ENCODE measurements around the gene NPAS2. TPM values are rescaled to one million over a fixed set of nuclear protein-coding genes. Genes with fewer than 3 reads are reported as not detected.

NPAS2 gene
- total and polyA plus RNA-seq, 2 donors (not counting 1 experiment from before 2014, with no cell fraction given): 3.6 to 4.9 TPM

DNA sequence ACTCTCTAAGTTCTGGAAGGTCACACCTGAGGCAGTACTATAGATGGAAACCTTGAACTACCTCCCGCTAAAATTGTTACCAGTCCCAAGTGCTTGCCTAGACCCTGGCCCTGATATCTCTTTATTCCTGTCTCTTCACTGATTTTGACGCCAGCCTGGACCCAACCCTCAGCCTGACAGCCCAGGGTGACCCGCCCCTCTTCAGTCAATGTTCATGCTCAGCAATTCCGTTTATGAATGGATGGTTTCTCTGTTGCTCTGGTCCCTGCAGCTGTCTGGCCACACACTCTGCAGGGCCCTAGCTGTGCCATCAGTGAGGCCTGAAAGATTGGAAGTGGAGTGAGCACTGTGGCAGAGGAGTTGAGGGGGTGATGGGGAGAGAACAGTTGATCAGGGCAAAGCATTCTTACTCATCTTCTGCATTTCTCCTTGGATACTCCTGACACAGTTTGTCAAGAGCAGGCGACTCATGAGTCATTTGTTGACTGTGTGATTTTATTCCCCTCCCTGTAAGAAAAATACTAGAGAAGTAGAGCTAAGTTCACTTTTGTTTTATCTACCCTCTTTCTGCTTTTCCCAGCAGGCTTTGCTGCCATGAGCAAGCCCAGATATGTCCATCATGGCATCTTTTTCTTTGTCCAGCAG lies 46.0 kb downstream of the NPAS2 start:
- Histone ChIP-seq H3K9ac (ENCODE audit: insufficient read depth, low read length) (no peak overlapping the region), H3K27me3 (ENCODE audit: control insufficient read depth, insufficient read depth, low read length) (no peaks in the 10 kb centered on the region), H4K20me1 (ENCODE audit: control insufficient read depth, extremely low read depth, insufficient read depth, low read length) (no peaks in the 10 kb centered on the region), H3K4me2 (ENCODE audit: extremely low read depth, insufficient read depth, low read length) (no peak overlapping the region), H3K36me3 (ENCODE audit: control insufficient read depth, insufficient read depth, low read length) (no peaks in the 10 kb centered on the region), H3K79me2 (ENCODE audit: control insufficient read depth, insufficient read depth, low read length) (no peaks in the 10 kb centered on the region), H2AFZ (ENCODE audit: low read length) (no peak overlapping the region), H3K27ac (ENCODE audit: insufficient read depth, low read length) (no peak overlapping the region), H3K9me3 (ENCODE audit: control insufficient read depth, insufficient read depth, low read depth, low read length) (no peaks in the 10 kb centered on the region), H3K4me1 (ENCODE audit: control insufficient read depth, extremely low read depth, insufficient read depth, low read length) (peaks cover 6% of the 10 kb centered on the region), H3K4me3 (replicated peaks in 1 of 4; ENCODE audit: control extremely low read depth in 1 of 4, insufficient read depth in 1 of 4, low read depth in 3 of 4, low read length in 4 of 4) (no peak overlapping the region)
- TF ChIP-seq EZH2 (IDR thresholded peaks at IDR 0.05; ENCODE audit: low read length, missing control alignments): no peak
- TF ChIP-seq, protein P1, sequence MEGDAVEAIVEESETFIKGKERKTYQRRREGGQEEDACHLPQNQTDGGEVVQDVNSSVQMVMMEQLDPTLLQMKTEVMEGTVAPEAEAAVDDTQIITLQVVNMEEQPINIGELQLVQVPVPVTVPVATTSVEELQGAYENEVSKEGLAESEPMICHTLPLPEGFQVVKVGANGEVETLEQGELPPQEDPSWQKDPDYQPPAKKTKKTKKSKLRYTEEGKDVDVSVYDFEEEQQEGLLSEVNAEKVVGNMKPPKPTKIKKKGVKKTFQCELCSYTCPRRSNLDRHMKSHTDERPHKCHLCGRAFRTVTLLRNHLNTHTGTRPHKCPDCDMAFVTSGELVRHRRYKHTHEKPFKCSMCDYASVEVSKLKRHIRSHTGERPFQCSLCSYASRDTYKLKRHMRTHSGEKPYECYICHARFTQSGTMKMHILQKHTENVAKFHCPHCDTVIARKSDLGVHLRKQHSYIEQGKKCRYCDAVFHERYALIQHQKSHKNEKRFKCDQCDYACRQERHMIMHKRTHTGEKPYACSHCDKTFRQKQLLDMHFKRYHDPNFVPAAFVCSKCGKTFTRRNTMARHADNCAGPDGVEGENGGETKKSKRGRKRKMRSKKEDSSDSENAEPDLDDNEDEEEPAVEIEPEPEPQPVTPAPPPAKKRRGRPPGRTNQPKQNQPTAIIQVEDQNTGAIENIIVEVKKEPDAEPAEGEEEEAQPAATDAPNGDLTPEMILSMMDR (conservative IDR thresholded peaks at IDR 0.05 in 1 of 2, IDR thresholded peaks at IDR 0.05 in 1 of 2; ENCODE audit: low read depth in 1 of 2, low read length in 2 of 2): no peak
- peak; percentile 48 to 81 for DNase-seq (ENCODE audit: low read depth in 2 of 2)

DNA sequence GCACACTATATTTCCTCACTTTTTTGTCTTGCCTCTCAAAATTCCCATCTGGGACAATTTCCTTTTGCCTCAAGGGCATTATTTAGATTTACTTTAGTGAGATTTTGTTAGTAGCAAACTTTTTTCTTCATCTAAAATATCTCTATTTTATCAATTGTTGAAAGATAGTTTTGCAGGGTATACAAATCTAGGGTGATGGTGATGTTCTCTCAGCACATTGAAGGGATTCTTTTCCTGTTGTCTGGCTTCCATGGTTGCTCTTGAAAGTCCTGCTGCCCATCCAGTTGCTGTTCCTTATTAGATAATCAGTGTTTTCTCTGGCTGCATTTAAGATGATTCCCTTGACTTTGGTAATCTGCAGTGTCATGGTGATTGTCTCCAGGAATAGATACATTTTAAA lies 48.1 kb downstream of the NPAS2 start:
- H2AFZ ChIP-seq (ENCODE audit: low read length): no peak overlapping the region
- no peaks in the 10 kb centered on the region for H3K79me2 ChIP-seq (ENCODE audit: control insufficient read depth, insufficient read depth, low read length)
- no peak for DNase-seq (ENCODE audit: low read depth in 2 of 2)
- no peaks in the 10 kb centered on the region for H3K9me3 ChIP-seq (ENCODE audit: control insufficient read depth, insufficient read depth, low read depth, low read length)
- peaks cover 6% of the 10 kb centered on the region for H3K4me1 ChIP-seq (ENCODE audit: control insufficient read depth, extremely low read depth, insufficient read depth, low read length)
- TF ChIP-seq, protein P1 (conservative IDR thresholded peaks at IDR 0.05 in 1 of 2, IDR thresholded peaks at IDR 0.05 in 1 of 2; ENCODE audit: low read depth in 1 of 2, low read length in 2 of 2): no peak
- TF ChIP-seq EZH2 (IDR thresholded peaks at IDR 0.05; ENCODE audit: low read length, missing control alignments): no peak
- H4K20me1 ChIP-seq (ENCODE audit: control insufficient read depth, extremely low read depth, insufficient read depth, low read length): no peaks in the 10 kb centered on the region
- H3K9ac ChIP-seq (ENCODE audit: insufficient read depth, low read length): no peak overlapping the region
- no peak overlapping the region for H3K27ac ChIP-seq (ENCODE audit: insufficient read depth, low read length)
- no peaks in the 10 kb centered on the region for H3K27me3 ChIP-seq (ENCODE audit: control insufficient read depth, insufficient read depth, low read length)
- no peaks in the 10 kb centered on the region for H3K36me3 ChIP-seq (ENCODE audit: control insufficient read depth, insufficient read depth, low read length)
- no peak overlapping the region for H3K4me2 ChIP-seq (ENCODE audit: extremely low read depth, insufficient read depth, low read length)
- H3K4me3 ChIP-seq (replicated peaks in 1 of 4; ENCODE audit: control extremely low read depth in 1 of 4, insufficient read depth in 1 of 4, low read depth in 3 of 4, low read length in 4 of 4): no peak overlapping the region

DNA sequence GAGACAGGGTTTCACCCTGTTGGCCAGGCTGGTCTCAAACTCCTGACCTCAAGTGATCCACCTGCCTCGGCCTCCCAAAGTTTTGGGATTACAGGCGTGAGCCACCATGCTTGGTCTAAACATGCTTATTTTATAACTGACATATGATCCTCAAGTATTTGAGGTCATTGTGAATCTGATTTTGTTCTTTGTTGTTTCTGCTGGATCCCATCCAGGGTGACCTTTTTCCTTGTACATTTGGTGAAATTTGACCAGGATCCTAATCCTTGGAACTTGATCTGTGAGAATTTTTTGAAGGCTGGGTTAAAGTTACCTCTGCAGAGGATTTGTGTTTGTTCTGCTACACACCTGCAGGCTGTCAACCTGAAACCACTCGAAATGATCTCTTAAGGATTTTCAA lies 49.2 kb downstream of the NPAS2 start:
- no peaks in the 10 kb centered on the region for H3K9me3 ChIP-seq (ENCODE audit: control insufficient read depth, insufficient read depth, low read depth, low read length)
- H3K4me2 ChIP-seq (ENCODE audit: extremely low read depth, insufficient read depth, low read length): no peak overlapping the region
- no peaks in the 10 kb centered on the region for H3K36me3 ChIP-seq (ENCODE audit: control insufficient read depth, insufficient read depth, low read length)
- no peaks in the 10 kb centered on the region for H4K20me1 ChIP-seq (ENCODE audit: control insufficient read depth, extremely low read depth, insufficient read depth, low read length)
- no peaks in the 10 kb centered on the region for H3K79me2 ChIP-seq (ENCODE audit: control insufficient read depth, insufficient read depth, low read length)
- no peak overlapping the region for H3K27ac ChIP-seq (ENCODE audit: insufficient read depth, low read length)
- TF ChIP-seq, protein P1 (conservative IDR thresholded peaks at IDR 0.05 in 1 of 2, IDR thresholded peaks at IDR 0.05 in 1 of 2; ENCODE audit: low read depth in 1 of 2, low read length in 2 of 2): no peak
- TF ChIP-seq EZH2 (IDR thresholded peaks at IDR 0.05; ENCODE audit: low read length, missing control alignments): no peak
- H3K9ac ChIP-seq (ENCODE audit: insufficient read depth, low read length): no peak overlapping the region
- H3K4me1 ChIP-seq (ENCODE audit: control insufficient read depth, extremely low read depth, insufficient read depth, low read length): peaks cover 6% of the 10 kb centered on the region
- no peak overlapping the region for H2AFZ ChIP-seq (ENCODE audit: low read length)
- no peak for DNase-seq (ENCODE audit: low read depth in 2 of 2)
- H3K4me3 ChIP-seq (replicated peaks in 1 of 4; ENCODE audit: control extremely low read depth in 1 of 4, insufficient read depth in 1 of 4, low read depth in 3 of 4, low read length in 4 of 4): no peak overlapping the region
- H3K27me3 ChIP-seq (ENCODE audit: control insufficient read depth, insufficient read depth, low read length): no peaks in the 10 kb centered on the region
